Activated T-helper 1 cell treated with anti-CD3 and anti-CD28 coated beads, Interleukin-2, amount 50 U/mL, for 16 hours (primary cell): Measurements from ENCODE around the gene SUGCT.
"Not testable (repeated sequence)": the region's sequence is repeated elsewhere in the genome, so short reads cannot be mapped to it uniquely, and the experiment has no call there.

Source experiments
- DNase-seq, 2 donors: peaks; one replicate each; pipeline ENCODE4 v3.0.0-alpha.2; 2020; ENCODE audit warnings: low read depth in 1 of 2, low spot score in 1 of 2

SUGCT gene

GRCh38 chr7:40244226-40244625 lies 109.4 kb downstream of the SUGCT start:
- DNase-seq, result no peak

- DNase-seq, result no peak
These were observed 113.9 kb downstream of the SUGCT start for GRCh38 chr7:40248681-40249080.

GRCh38 chr7:40253444-40253843 lies 118.6 kb downstream of the SUGCT start:
- DNase-seq, result not testable (repeated sequence)

GRCh38 chr7:40263752-40264390 lies 129.1 kb downstream of the SUGCT start:
- no peak for DNase-seq

GRCh38 chr7:40267583-40267982 lies 132.8 kb downstream of the SUGCT start:
- no peak for DNase-seq

GRCh38 chr7:40268810-40269209 lies 134.0 kb downstream of the SUGCT start:
- DNase-seq, result not testable (repeated sequence)

GRCh38 chr7:40276061-40276460 lies 141.3 kb downstream of the SUGCT start:
- DNase-seq, result no peak

- no peak for DNase-seq
These were observed 145.2 kb downstream of the SUGCT start for GRCh38 chr7:40279991-40280390.

- no peak for DNase-seq
These were observed 148.1 kb downstream of the SUGCT start for GRCh38 chr7:40282858-40283257.

- no peak for DNase-seq
These were observed 148.6 kb downstream of the SUGCT start for GRCh38 chr7:40283391-40283790.

GRCh38 chr7:40288827-40289226 lies 154.0 kb downstream of the SUGCT start:
- DNase-seq, result no peak

- DNase-seq, result no peak
These were observed 163.0 kb downstream of the SUGCT start for GRCh38 chr7:40297741-40298311.

- no peak for DNase-seq
These were observed 163.6 kb downstream of the SUGCT start for GRCh38 chr7:40298421-40298820.

- no peak for DNase-seq
These were observed 164.3 kb downstream of the SUGCT start for GRCh38 chr7:40299097-40299496.

- DNase-seq, result no peak
These were observed 165.4 kb downstream of the SUGCT start for GRCh38 chr7:40300146-40300670.

- no peak for DNase-seq
These were observed 166.8 kb downstream of the SUGCT start for GRCh38 chr7:40301486-40302068.

- no peak for DNase-seq
These were observed 169.2 kb downstream of the SUGCT start for GRCh38 chr7:40303996-40304395.

- DNase-seq, result no peak
These were observed 170.4 kb downstream of the SUGCT start for GRCh38 chr7:40305229-40305628.

- no peak for DNase-seq
These were observed 171.2 kb downstream of the SUGCT start for GRCh38 chr7:40306025-40306424.

- no peak for DNase-seq
These were observed 171.8 kb downstream of the SUGCT start for GRCh38 chr7:40306596-40306995.

- DNase-seq, result no peak
These were observed 175.5 kb downstream of the SUGCT start for GRCh38 chr7:40310258-40310657.

- no peak for DNase-seq
These were observed 176.5 kb downstream of the SUGCT start for GRCh38 chr7:40311307-40311706.

- no peak for DNase-seq
These were observed 180.5 kb downstream of the SUGCT start for GRCh38 chr7:40315277-40315676.
